Upper lobe of left lung (tissue), 6 donors: ENCODE data around the gene ARAP2. TPM values are rescaled to one million over a fixed set of nuclear protein-coding genes. Genes with fewer than 3 reads are reported as not detected.

Experiments
- ATAC-seq, 2 donors: fragments of 200-7000 bp; cut with Tn5 transposase; one replicate each; pipeline ENCODE4 v1.9.1; 2022; ENCODE audit warnings: mild to moderate bottlenecking in 2 of 2, moderate library complexity in 2 of 2; ENCODE audit not compliant: low FRiP score in 2 of 2
- DNase-seq, 2 donors: peaks; one replicate each; pipeline ENCODE4 v3.0.0-alpha.2; 2019 to 2020
- H3K27ac ChIP-seq, 4 donors: fragments of 200-600 bp; sonication (generic); one replicate each; pipeline ENCODE4 v1.5.1; 2016 to 2019
- H3K27me3 ChIP-seq, 4 donors: fragments of 200-600 bp; sonication (generic); one replicate each; pipeline ENCODE4 v1.5.1; 2017 to 2019
- H3K36me3 ChIP-seq, 4 donors: fragments of 200-600 bp; sonication (generic); one replicate each; pipeline ENCODE4 v1.5.1; 2016 to 2019
- H3K4me1 ChIP-seq, 4 donors: fragments of 200-600 bp; sonication (generic); one replicate each; pipeline ENCODE4 v1.5.1; 2018 to 2019
- H3K4me3 ChIP-seq, 4 donors: fragments of 200-600 bp; sonication (generic); one replicate each; pipeline ENCODE4 v1.5.1; 2017 to 2019; ENCODE audit warnings: mild to moderate bottlenecking in 2 of 4, moderate library complexity in 1 of 4
- H3K9me3 ChIP-seq, 4 donors: fragments of 200-600 bp; sonication (generic); one replicate each; pipeline ENCODE4 v1.5.1; 2018 to 2019
- CTCF ChIP-seq, 6 experiments: fragments of 450-650 bp in 4 of 6; fragments of 200-600 bp in 2 of 6; sonication (generic) in 2 of 6; IDR thresholded peaks; one replicate each; pipeline ENCODE4 v1.5.1; 2016 to 2019; ENCODE audit warnings: antibody characterized with exemption in 6 of 6
- EP300 ChIP-seq, 4 donors: sonication (generic); formaldehyde crosslinking; IDR thresholded peaks; one replicate each; pipeline ENCODE4 v1.5.1; 2017; ENCODE audit warnings: antibody characterized with exemption in 4 of 4, control low read depth in 2 of 4
- POLR2A ChIP-seq, 4 donors: fragments of 450-650 bp; IDR thresholded peaks; one replicate each; pipeline ENCODE4 v1.5.1; 2016 to 2017; ENCODE audit warnings: antibody characterized with exemption in 4 of 4, mild to moderate bottlenecking in 2 of 4
- POLR2AphosphoS5 ChIP-seq, 2 donors: sonication (generic); formaldehyde crosslinking; IDR thresholded peaks; one replicate each; pipeline ENCODE4 v1.5.1; 2017; ENCODE audit warnings: antibody characterized with exemption in 2 of 2
- WGBS, 2 donors: methylation state at CpG; one replicate each; pipeline ENCODE4 v1.1.5; 2017 to 2018; 5-methylcytosine and 5-hydroxymethylcytosine counted together
- total RNA-seq, 6 donors: library from RNA; depleted of rRNA in 4 of 6; stranded (reverse); fragments of >200 nt in 4 of 6; gene quantifications; one replicate each; pipeline versions ENCODE4 v1.1.0 to v1.2.1, GENCODE V29; 2016 to 2021
- donor health status: DM: no; HTN: no; CAD: no; lungs with moderate emphysema.
- donor health status: DM: no; HTN: yes; CAD: no; lungs with severe emphysema.

ARAP2 gene
- total RNA-seq, 6 donors from 2014 or later, result 35.6 to 270 (median 95.2) TPM

GRCh38 chr4:36041340-36041739, 203.0 kb downstream of the ARAP2 start:
- TF ChIP-seq EP300 (IDR thresholded peaks at IDR 0.05) (no peak), POLR2AphosphoS5 (IDR thresholded peaks at IDR 0.05) (no peak), POLR2A (IDR thresholded peaks at IDR 0.05) (no peak), CTCF (IDR thresholded peaks at IDR 0.05) (no peak)
- ATAC-seq (no peak), DNase-seq (no peak)
- Histone ChIP-seq H3K27ac (no peak overlapping the region), H3K27me3 (no peaks in the 10 kb centered on the region), H3K4me3 (no peak overlapping the region), H3K9me3 (no peaks in the 10 kb centered on the region), H3K36me3 (no peaks in the 10 kb centered on the region), H3K4me1 (no peaks in the 10 kb centered on the region)
- WGBS, 2 donors, result 40 to 45% methylated on average over 1 of the region's 1 CpG

- Histone ChIP-seq H3K4me1 (no peaks in the 10 kb centered on the region), H3K4me3 (no peak overlapping the region), H3K9me3 (no peaks in the 10 kb centered on the region), H3K27me3 (no peaks in the 10 kb centered on the region), H3K27ac (no peak overlapping the region), H3K36me3 (no peaks in the 10 kb centered on the region)
- WGBS, 2 donors, result 60 to 72% methylated on average over 2 of the region's 2 CpGs
- ATAC-seq (no peak), DNase-seq (no peak)
- TF ChIP-seq CTCF (IDR thresholded peaks at IDR 0.05), result no peak
- TF ChIP-seq POLR2A (IDR thresholded peaks at IDR 0.05), result no peak
- no peak for TF ChIP-seq POLR2AphosphoS5 (IDR thresholded peaks at IDR 0.05)
- no peak for TF ChIP-seq EP300 (IDR thresholded peaks at IDR 0.05)
Observed at GRCh38 chr4:36039026-36039425, 205.3 kb downstream of the ARAP2 start.

GRCh38 chr4:36038491-36038890, 205.8 kb downstream of the ARAP2 start:
- H3K36me3 ChIP-seq, result no peaks in the 10 kb centered on the region
- no peak overlapping the region for H3K4me3 ChIP-seq
- H3K27ac ChIP-seq, result no peak overlapping the region
- ATAC-seq, result no peak
- no peaks in the 10 kb centered on the region for H3K9me3 ChIP-seq
- H3K27me3 ChIP-seq, result no peaks in the 10 kb centered on the region
- DNase-seq, result no peak
- no peak for TF ChIP-seq POLR2A (IDR thresholded peaks at IDR 0.05)
- no peak for TF ChIP-seq EP300 (IDR thresholded peaks at IDR 0.05)
- TF ChIP-seq CTCF (IDR thresholded peaks at IDR 0.05), result no peak
- no peak for TF ChIP-seq POLR2AphosphoS5 (IDR thresholded peaks at IDR 0.05)
- no peaks in the 10 kb centered on the region for H3K4me1 ChIP-seq
- WGBS, 2 donors, result 97% methylated on average over 1 of the region's 1 CpG

GRCh38 chr4:36037127-36037526, 207.2 kb downstream of the ARAP2 start:
- Histone ChIP-seq H3K9me3 (no peaks in the 10 kb centered on the region), H3K4me3 (no peak overlapping the region), H3K4me1 (no peaks in the 10 kb centered on the region), H3K27me3 (no peaks in the 10 kb centered on the region), H3K27ac (no peak overlapping the region), H3K36me3 (no peaks in the 10 kb centered on the region)
- ATAC-seq (no peak), DNase-seq (no peak)
- TF ChIP-seq POLR2AphosphoS5 (IDR thresholded peaks at IDR 0.05), result no peak
- no peak for TF ChIP-seq EP300 (IDR thresholded peaks at IDR 0.05)

GRCh38 chr4:36029951-36030350, 214.4 kb downstream of the ARAP2 start:
- Histone ChIP-seq H3K4me1 (no peaks in the 10 kb centered on the region), H3K36me3 (no peaks in the 10 kb centered on the region), H3K27ac (no peak overlapping the region), H3K27me3 (no peaks in the 10 kb centered on the region), H3K4me3 (no peak overlapping the region), H3K9me3 (no peaks in the 10 kb centered on the region)
- TF ChIP-seq POLR2A (IDR thresholded peaks at IDR 0.05) (no peak), EP300 (IDR thresholded peaks at IDR 0.05) (no peak), CTCF (IDR thresholded peaks at IDR 0.05) (no peak), POLR2AphosphoS5 (IDR thresholded peaks at IDR 0.05) (no peak)
- DNase-seq, result no peak
- no peak for ATAC-seq
